Activated CD8-positive, alpha-beta T cell treated with anti-CD3 and anti-CD28 coated beads, Interleukin-2, amount 10 ng/mL, durations not matched to agents 7 days and 5 days (primary cell): Measurements from ENCODE around the gene GOLGB1. TPM values are rescaled to one million over a fixed set of nuclear protein-coding genes. Genes with fewer than 3 reads are reported as not detected.
A peak's percentile ranks its signal among the peaks of the same experiment; 100 is the strongest.
"Not testable (repeated sequence)": the region's sequence is repeated elsewhere in the genome, so short reads cannot be mapped to it uniquely, and the experiment has no call there.

Source experiments
- ATAC-seq: fragments of 150-1000 bp; cut with Tn5 transposase; one replicate; pipeline ENCODE4 v1.10.0; 2021; ENCODE audit warnings: moderate library complexity
- CTCF ChIA-PET: fragments of 350-600 bp; sonication (Branson Sonifier 250); formaldehyde crosslinking; loops from one replicate; lab custom pipeline; 2021; ENCODE audit warnings: antibody characterized with exemption; lab: Charles Lee
- POLR2A ChIA-PET: fragments of 350-600 bp; sonication (Branson Sonifier 250); formaldehyde crosslinking; loops from one replicate; lab custom pipeline; 2021; ENCODE audit warnings: antibody characterized with exemption; lab: Charles Lee
- DNase-seq: peaks from one replicate; pipeline ENCODE4 v3.0.0-alpha.2; 2020
- H3K27ac Mint-ChIP-seq: one replicate; pipeline ENCODE4 v1.8.0; 2021; ENCODE audit warnings: mild to moderate bottlenecking, mixed read lengths
- H3K27me3 Mint-ChIP-seq: one replicate; pipeline ENCODE4 v1.8.0; 2021; ENCODE audit warnings: low read depth, mixed read lengths
- H3K36me3 Mint-ChIP-seq: one replicate; pipeline ENCODE4 v1.8.0; 2021; ENCODE audit warnings: low read depth, mixed read lengths
- H3K4me1 Mint-ChIP-seq: one replicate; pipeline ENCODE4 v1.8.0; 2021; ENCODE audit warnings: low read depth, mixed read lengths
- H3K4me3 Mint-ChIP-seq: one replicate; pipeline ENCODE4 v1.8.0; 2021; ENCODE audit warnings: mild to moderate bottlenecking, mixed read lengths
- H3K9me3 Mint-ChIP-seq: one replicate; pipeline ENCODE4 v1.8.0; 2022; ENCODE audit warnings: mixed read lengths; ENCODE audit not compliant: insufficient read depth
- total RNA-seq, 2 experiments: library from RNA; stranded (reverse); gene quantifications; one replicate each; pipeline ENCODE4 v1.2.3, GENCODE V29; 2021

The GOLGB1 gene
- total RNA-seq, 2 experiments from 2014 or later: 26.0 to 27.4 TPM

- no peak overlapping the region for H3K4me3 Mint-ChIP-seq
- ChIA-PET CTCF (no interaction called here), POLR2A (no interaction called here)
- DNase-seq (no peak), ATAC-seq (no peak)
- H3K4me1 Mint-ChIP-seq: no peaks in the 10 kb centered on the region
- no peaks in the 10 kb centered on the region for H3K27me3 Mint-ChIP-seq
- no peak overlapping the region for H3K27ac Mint-ChIP-seq
- no peaks in the 10 kb centered on the region for H3K9me3 Mint-ChIP-seq
- H3K36me3 Mint-ChIP-seq: peaks cover 39% of the 10 kb centered on the region
Observed at GRCh38 chr3:121707531-121708273, 41.8 kb downstream of the GOLGB1 start.

GRCh38 chr3:121705541-121705940 lies 44.0 kb downstream of the GOLGB1 start:
- ChIA-PET CTCF (interaction anchor here (1.3 kb wide), 1 partner anchor 10 kb away, joined by 3 read pairs; no protein-coding TSS in a partner anchor), POLR2A (no interaction called here)
- no peaks in the 10 kb centered on the region for H3K4me1 Mint-ChIP-seq
- peaks cover 39% of the 10 kb centered on the region for H3K36me3 Mint-ChIP-seq
- no peaks in the 10 kb centered on the region for H3K27me3 Mint-ChIP-seq
- H3K9me3 Mint-ChIP-seq: no peaks in the 10 kb centered on the region
- no peak for DNase-seq
- ATAC-seq: no peak
- no peak overlapping the region for H3K4me3 Mint-ChIP-seq
- H3K27ac Mint-ChIP-seq: no peak overlapping the region

- no peaks in the 10 kb centered on the region for H3K4me1 Mint-ChIP-seq
- no peak for DNase-seq
- no peaks in the 10 kb centered on the region for H3K9me3 Mint-ChIP-seq
- H3K4me3 Mint-ChIP-seq: no peak overlapping the region
- ChIA-PET CTCF (no interaction called here), POLR2A (no interaction called here)
- no peaks in the 10 kb centered on the region for H3K27me3 Mint-ChIP-seq
- H3K36me3 Mint-ChIP-seq: peaks cover 32% of the 10 kb centered on the region
- no peak overlapping the region for H3K27ac Mint-ChIP-seq
- no peak for ATAC-seq
Observed at GRCh38 chr3:121703973-121704372, 45.6 kb downstream of the GOLGB1 start.

GRCh38 chr3:121698901-121699300 lies 50.6 kb downstream of the GOLGB1 start:
- DNase-seq (no peak), ATAC-seq (no peak)
- Mint-ChIP-seq H3K4me1 (no peaks in the 10 kb centered on the region), H3K4me3 (no peak overlapping the region), H3K9me3 (no peaks in the 10 kb centered on the region), H3K27me3 (no peaks in the 10 kb centered on the region), H3K27ac (no peak overlapping the region), H3K36me3 (peaks cover 18% of the 10 kb centered on the region)
- ChIA-PET CTCF (interaction anchor here (1.0 kb wide), 1 partner anchor 21 kb away, joined by 3 read pairs; no protein-coding TSS in a partner anchor), POLR2A (interaction anchor here (1.3 kb wide), 1 partner anchor 50 kb away, joined by 3 read pairs; the partner anchor contains the start of gene GOLGB1)

GRCh38 chr3:121698476-121698875 lies 51.1 kb downstream of the GOLGB1 start:
- no peaks in the 10 kb centered on the region for H3K9me3 Mint-ChIP-seq
- no peaks in the 10 kb centered on the region for H3K4me1 Mint-ChIP-seq
- CTCF ChIA-PET: interaction anchor here (1.0 kb wide), 2 partner anchors 21 to 22 kb away, joined by 3 read pairs; no protein-coding TSS in a partner anchor

GRCh38 chr3:121696186-121696585 lies 53.4 kb downstream of the GOLGB1 start:
- CTCF ChIA-PET: interaction anchor here (0.9 kb wide), 2 partner anchors 9 to 23 kb away, joined by 3 read pairs; no protein-coding TSS in a partner anchor
- ATAC-seq (no peak), DNase-seq (no peak)
- POLR2A ChIA-PET: interaction anchor here (1.7 kb wide), 1 partner anchor 35 kb away, joined by 4 read pairs; the partner anchor contains the start of gene HCLS1
- Mint-ChIP-seq H3K9me3 (no peaks in the 10 kb centered on the region), H3K4me1 (peaks cover 11% of the 10 kb centered on the region), H3K27ac (no peak overlapping the region), H3K36me3 (peaks cover 26% of the 10 kb centered on the region), H3K4me3 (no peak overlapping the region), H3K27me3 (no peaks in the 10 kb centered on the region)

More at GRCh38 chr3:121698476-121698875, 51.1 kb downstream of the GOLGB1 start:
- H3K27me3 Mint-ChIP-seq: no peaks in the 10 kb centered on the region
- POLR2A ChIA-PET: interaction anchor here (1.3 kb wide), 1 partner anchor 51 kb away, joined by 3 read pairs; the partner anchor contains the start of gene GOLGB1
- ATAC-seq: no peak
- DNase-seq: no peak
- peaks cover 15% of the 10 kb centered on the region for H3K36me3 Mint-ChIP-seq
- H3K27ac Mint-ChIP-seq: no peak overlapping the region
- H3K4me3 Mint-ChIP-seq: no peak overlapping the region

- H3K27me3 Mint-ChIP-seq: no peaks in the 10 kb centered on the region
- DNase-seq: no peak
- no peak for ATAC-seq
- H3K9me3 Mint-ChIP-seq: no peaks in the 10 kb centered on the region
- H3K4me1 Mint-ChIP-seq: peaks cover 17% of the 10 kb centered on the region
- H3K36me3 Mint-ChIP-seq: peaks cover 35% of the 10 kb centered on the region
- ChIA-PET CTCF (interaction anchor here (0.8 to 2.4 kb wide), 6 partner anchors 8 to 145 kb away, joined by 3 to 10 read pairs (median 4); partner anchors contain the start of genes HCLS1 and POLQ), POLR2A (interaction anchor here (0.7 to 1.9 kb wide), 3 partner anchors 32 to 146 kb away, joined by 3 to 7 read pairs (median 4); partner anchors contain the start of genes HCLS1 and POLQ)
- no peak overlapping the region for H3K4me3 Mint-ChIP-seq
- peak overlapping the region; percentile 21 for H3K27ac Mint-ChIP-seq
Observed at GRCh38 chr3:121692010-121692699, 57.4 kb downstream of the GOLGB1 start.

- ChIA-PET POLR2A (interaction anchor here (0.6 to 1.9 kb wide), 3 partner anchors 31 to 173 kb away, joined by 3 to 7 read pairs (median 5); partner anchors contain the start of genes HCLS1 and POLQ), CTCF (interaction anchor here (0.8 to 2.4 kb wide), 9 partner anchors 9 to 418 kb away, joined by 3 to 10 read pairs (median 4); partner anchors contain the start of genes HCLS1 and POLQ)
- no peaks in the 10 kb centered on the region for H3K27me3 Mint-ChIP-seq
Observed at GRCh38 chr3:121690777-121691405, 58.6 kb downstream of the GOLGB1 start.

GRCh38 chr3:121688747-121689146 lies 60.8 kb downstream of the GOLGB1 start:
- peaks cover 17% of the 10 kb centered on the region for H3K4me1 Mint-ChIP-seq
- ATAC-seq, DNase-seq, CTCF ChIA-PET, H3K4me3 Mint-ChIP-seq, H3K27ac Mint-ChIP-seq, H3K27me3 Mint-ChIP-seq, POLR2A ChIA-PET: not testable (repeated sequence)
- H3K36me3 Mint-ChIP-seq: peaks cover 50% of the 10 kb centered on the region
- H3K9me3 Mint-ChIP-seq: peaks cover 10% of the 10 kb centered on the region

More at GRCh38 chr3:121690777-121691405, 58.6 kb downstream of the GOLGB1 start:
- ATAC-seq (peak; percentile 52), DNase-seq (no peak)
- H3K4me1 Mint-ChIP-seq: peaks cover 17% of the 10 kb centered on the region
- no peaks in the 10 kb centered on the region for H3K9me3 Mint-ChIP-seq
- peaks cover 40% of the 10 kb centered on the region for H3K36me3 Mint-ChIP-seq
- H3K27ac Mint-ChIP-seq: peak overlapping the region; percentile 66
- H3K4me3 Mint-ChIP-seq: no peak overlapping the region

- ChIA-PET POLR2A (interaction anchor here (0.6 to 1.0 kb wide), 3 partner anchors 45 to 769 kb away, joined by 3 read pairs; partner anchors contain the start of gene GOLGB1), CTCF (no interaction called here)
- Mint-ChIP-seq H3K27me3 (no peaks in the 10 kb centered on the region), H3K36me3 (peaks cover 46% of the 10 kb centered on the region), H3K9me3 (peaks cover 10% of the 10 kb centered on the region), H3K27ac (no peak overlapping the region), H3K4me1 (no peaks in the 10 kb centered on the region), H3K4me3 (no peak overlapping the region)
- DNase-seq (no peak), ATAC-seq (no peak)
Observed at GRCh38 chr3:121681792-121682191, 67.7 kb downstream of the GOLGB1 start.

GRCh38 chr3:121677141-121677540 lies 72.4 kb downstream of the GOLGB1 start:
- ATAC-seq (no peak), DNase-seq (no peak)
- Mint-ChIP-seq H3K27ac (no peak overlapping the region), H3K27me3 (no peaks in the 10 kb centered on the region), H3K4me3 (no peak overlapping the region), H3K4me1 (no peaks in the 10 kb centered on the region), H3K9me3 (no peaks in the 10 kb centered on the region), H3K36me3 (peaks cover 51% of the 10 kb centered on the region)
- ChIA-PET CTCF (interaction anchor here (0.7 to 1.2 kb wide), 3 partner anchors 9 to 149 kb away, joined by 3 read pairs; no protein-coding TSS in a partner anchor), POLR2A (interaction anchor here (1.1 kb wide), 1 partner anchor 71 kb away, joined by 4 read pairs; no protein-coding TSS in a partner anchor)
